GM13977 (cell line): ENCODE data around the gene HSD11B1L.

ENCODE experiments used
- DNase-seq: peaks from one replicate; pipeline ENCODE4 v3.0.0; 2012; ENCODE audit warnings: low spot score
- CTCF ChIP-seq: IDR thresholded peaks from 2 replicates; pipeline ENCODE4 v1.5.1; 2012; ENCODE audit warnings: mild to moderate bottlenecking, control low read depth; ENCODE audit not compliant: insufficient read depth; ENCODE audit errors: extremely low read depth, missing control alignments
- in situ Hi-C: fragments of 300-500 bp; cut with MboI; formaldehyde crosslinking; loops from one replicate; pipeline ENCODE4 v1.12.0; 2022; ENCODE audit warnings: low sequenced_read_pairs, low pct_unique_long_range_greater_than_20kb, mixed read lengths, inconsistent platforms; ENCODE audit not compliant: unreplicated experiment

Gene HSD11B1L

GRCh38 chr19:5707576-5708575 lies 27.0 kb downstream of the HSD11B1L start:
- DNase-seq, result peak; percentile 31
- TF ChIP-seq CTCF, result no peak
- in situ Hi-C loops, result no loop called here

DNA sequence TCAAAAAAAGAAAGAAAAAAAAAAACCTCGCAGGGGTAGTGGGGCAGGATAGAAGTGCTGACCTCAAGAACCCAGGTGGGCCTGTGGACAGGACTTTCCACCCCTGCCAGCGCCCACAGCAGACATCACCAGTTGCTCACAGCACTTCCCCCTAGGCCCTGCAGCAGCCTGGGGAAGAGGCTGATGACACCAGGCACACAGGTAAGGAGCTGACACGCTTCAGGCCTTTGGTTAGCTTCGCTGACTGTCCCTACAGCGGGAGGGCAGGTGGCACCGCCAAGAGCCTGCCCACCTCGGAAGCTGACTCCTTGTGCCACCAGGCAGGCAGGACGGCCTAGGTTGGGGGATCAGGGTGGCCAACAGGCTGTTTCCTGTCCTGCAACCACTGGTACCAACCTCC lies 30.2 kb downstream of the HSD11B1L start:
- in situ Hi-C loops, result no loop called here
- DNase-seq, result no peak

DNA sequence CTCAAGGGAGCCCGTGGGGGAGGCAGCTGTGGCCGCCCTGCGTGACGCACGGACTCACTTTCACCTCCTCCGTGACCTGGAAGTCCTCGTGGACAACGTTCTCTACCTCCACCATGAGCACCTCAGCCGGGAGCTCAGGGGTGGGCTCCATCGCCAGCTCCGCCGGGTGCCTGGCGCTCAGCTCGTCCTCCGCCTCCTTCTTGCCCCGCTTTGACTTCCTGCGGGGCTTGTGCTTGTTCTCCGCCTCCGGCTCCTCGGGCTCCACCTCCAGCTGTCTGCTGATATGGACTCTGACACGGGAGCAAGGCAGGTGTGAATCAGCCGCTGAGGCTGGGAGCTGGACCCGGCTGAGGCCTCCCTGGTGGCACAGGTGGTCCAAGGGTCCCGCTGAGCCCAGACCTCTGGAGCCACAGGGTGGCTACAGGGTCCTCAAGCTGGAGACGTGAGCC lies 30.9 kb downstream of the HSD11B1L start:
- no peak for TF ChIP-seq CTCF
- in situ Hi-C loops, result no loop called here
- no peak for DNase-seq

More for the DNA sequence above, 30.2 kb downstream of the HSD11B1L start:
- TF ChIP-seq CTCF, result no peak

- in situ Hi-C loops, result no loop called here
- DNase-seq, result no peak
- TF ChIP-seq CTCF, result no peak
These were observed 32.4 kb downstream of the HSD11B1L start for GRCh38 chr19:5713228-5713627.

- DNase-seq, result no peak
- no peak for TF ChIP-seq CTCF
- in situ Hi-C loops, result no loop called here
These were observed 34.0 kb downstream of the HSD11B1L start for GRCh38 chr19:5714816-5715215.

GRCh38 chr19:5717215-5717935 lies 36.5 kb downstream of the HSD11B1L start:
- in situ Hi-C loops, result no loop called here
- no peak for TF ChIP-seq CTCF
- no peak for DNase-seq
